GM21723 (cell line): ENCODE measurements around the gene NPHS2.

Experiments used
- ATAC-seq: cut with Tn5 transposase; IDR thresholded peaks from one replicate; pipeline ENCODE4 v1.9.1; 2021; ENCODE audit warnings: mild to moderate bottlenecking, moderate library complexity; ENCODE audit not compliant: unreplicated experiment

NPHS2 gene

DNA sequence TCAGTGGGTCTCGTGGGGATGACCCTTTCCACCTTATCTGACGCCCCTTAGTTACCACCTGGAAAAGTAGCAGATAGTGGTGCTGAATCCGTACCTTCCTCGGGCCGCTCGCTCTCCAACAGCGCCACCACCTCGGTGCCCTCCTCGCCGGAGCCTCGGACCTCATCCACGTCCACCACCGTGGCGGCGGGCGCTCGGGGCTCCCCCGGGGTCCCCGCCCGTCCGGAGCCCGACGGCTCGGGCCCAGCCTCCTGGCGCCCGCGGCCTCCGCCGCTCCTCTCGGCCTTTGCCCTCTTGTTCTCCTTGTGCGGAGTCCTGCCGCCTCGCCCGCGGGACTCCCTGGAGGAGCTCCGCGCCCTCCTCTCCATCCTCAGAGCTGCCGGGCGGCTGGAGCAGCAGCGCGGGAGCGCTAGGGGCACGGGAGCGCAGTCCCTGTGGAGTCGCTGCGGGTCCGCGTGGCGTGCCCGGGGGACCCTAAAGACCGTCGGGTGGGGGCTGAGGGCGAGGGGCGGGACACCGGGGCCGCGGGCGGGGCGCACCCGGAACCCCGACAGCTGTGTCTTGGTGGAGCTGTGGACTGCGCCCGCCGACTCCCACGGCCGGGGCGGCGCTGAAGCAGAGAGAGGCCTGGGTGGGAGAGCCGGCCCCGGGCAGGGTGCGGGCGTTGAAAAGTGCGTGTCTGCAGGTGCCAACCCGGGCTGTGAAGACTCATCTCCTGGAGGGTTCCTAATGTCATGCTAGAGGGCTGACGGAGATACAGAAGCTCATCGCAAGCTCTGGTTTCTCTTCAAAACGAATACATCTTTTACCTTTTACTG, at the start of gene NPHS2:
Gene NPHS2, minus strand, starts transcription at position 452 of the 818 bp plus-strand sequence. Its CDS starts 84 bp downstream, at position 368.
- no peak for ATAC-seq

DNA sequence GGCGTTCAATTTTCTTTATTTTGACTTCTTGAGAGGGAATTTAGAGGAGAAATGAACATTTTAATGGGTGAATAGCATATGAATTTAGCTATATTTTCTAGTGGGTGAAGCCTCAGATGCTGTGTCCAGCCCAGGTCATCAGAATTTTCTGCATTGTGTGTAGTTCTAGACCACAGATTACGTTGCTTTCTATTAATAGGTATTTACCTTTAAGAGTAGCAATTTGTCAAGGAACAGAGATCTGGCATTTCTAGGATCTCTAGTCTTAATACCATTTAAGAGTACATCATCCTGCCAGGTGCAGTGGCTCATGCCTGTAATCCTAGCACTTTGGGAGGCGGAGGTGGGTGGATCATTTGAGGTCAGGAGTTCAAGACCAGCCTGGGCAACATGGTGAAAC, 36.6 kb upstream of the NPHS2 start:
- no peak for ATAC-seq

DNA sequence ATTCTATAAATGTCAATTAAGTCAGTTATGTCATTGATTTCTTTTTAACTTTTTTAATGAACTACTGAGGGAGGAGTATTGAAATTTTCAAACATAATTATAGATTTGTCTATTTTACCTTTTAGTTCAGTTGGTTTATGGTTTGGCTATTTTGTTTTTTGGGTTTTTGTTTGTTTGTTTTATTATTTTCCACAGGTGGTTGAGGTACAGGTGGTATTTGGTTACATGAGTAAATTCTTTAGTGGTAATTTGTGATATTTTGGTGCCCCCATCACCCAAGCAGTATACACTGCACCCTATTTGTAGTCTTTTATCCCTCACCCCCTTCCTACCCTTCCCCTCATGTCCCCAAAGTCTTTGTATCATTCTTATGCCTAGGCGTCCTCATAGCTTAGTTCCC, 25.3 kb upstream of the NPHS2 start:
- no peak for ATAC-seq

DNA sequence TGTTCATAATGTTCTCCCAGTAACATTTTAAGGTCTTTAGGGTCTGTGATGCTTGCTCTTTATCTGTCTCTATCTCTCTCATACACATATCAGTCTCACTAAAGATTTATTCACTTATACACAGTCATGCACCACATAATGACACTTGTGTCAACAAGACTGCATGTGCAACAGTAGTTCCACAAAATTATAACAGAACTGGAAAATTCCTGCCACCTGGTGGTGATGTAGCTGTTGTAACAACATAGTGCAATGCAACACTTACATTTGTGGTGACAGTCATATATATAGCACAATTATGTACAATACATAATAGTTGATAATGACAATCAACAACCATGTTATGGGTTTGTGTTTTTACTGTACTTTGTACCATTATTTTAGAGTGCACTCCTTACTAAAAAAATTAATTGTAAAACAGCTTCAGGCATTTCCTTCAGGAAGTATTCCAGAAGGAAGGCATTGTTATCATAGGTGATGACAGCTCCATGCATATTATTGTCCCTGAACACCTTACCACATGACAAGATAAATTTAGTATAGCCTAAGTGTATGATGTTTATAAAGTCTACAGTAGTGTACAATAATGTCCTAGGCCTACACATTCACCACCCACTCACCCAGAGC, 24.0 kb upstream of the NPHS2 start:
- no peak for ATAC-seq

DNA sequence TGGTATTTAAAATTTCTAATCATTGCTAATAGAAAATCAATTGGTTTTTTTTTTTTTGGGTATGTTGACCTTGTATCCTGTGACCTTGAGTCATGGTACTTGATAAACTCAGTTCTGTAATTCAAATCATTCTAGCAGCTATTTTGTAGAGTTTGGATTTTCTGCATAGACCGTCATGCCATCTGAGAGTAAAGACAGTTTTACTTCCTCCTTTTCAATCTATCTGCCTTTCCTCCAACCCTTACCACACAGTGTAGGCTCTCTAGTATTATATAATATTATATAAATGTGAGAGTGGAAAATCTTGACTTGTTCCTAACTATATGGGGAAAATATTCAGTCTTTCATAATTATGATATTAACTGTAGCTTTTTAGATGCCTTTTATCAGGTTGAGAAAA, 22.9 kb upstream of the NPHS2 start:
- ATAC-seq, result no peak

DNA sequence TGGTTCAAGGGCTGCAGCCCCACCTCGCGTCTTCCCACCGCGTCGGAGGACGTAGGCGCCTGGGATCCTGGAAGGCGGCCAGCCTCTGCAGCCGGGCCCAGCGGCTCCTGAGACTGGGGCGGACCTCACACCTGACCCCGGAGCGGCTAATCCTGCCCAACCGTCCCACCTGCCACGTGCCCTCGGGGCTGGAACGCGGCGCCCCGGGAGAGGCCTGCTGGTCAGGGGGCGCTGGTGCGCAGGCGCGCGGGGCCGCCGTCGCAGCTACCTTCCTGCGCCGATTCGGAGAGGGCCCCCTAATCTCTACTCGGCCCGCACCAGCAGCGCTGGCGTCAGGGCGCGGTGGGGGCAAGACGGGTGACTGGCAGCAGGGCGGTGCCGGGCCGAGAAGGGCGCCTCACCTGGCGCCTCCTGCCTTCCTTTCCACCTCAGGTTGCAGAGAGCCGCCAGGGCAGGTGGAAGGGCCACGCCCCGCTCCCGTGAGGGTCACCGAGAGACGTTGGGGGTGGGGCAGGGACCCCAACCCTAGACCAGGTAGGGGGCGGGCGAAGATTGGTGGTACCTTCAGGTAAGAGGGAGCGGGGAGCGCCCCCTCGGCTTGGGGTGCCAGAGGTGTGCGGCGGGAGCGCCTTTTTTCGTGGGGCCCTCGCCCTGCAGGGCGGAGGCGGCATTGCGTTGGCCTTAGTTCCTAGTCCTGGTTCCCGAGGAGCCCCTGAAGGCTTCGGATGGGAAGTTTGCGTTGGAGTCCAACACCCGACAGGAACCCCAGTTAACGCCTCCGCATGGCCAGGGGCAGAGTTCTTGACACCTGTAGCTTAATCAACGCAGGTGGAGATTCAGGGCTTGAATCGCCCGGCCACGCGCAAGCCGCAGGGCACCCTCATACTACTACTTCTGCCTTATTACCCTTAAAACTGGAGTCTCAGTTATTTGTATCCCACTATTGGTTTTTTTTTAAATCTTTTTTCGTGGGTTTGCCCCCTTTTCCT, 16.1 kb upstream of the NPHS2 start, which contains the start of gene TDRD5:
Gene TDRD5, plus strand, starts transcription at position 241 of the 989 bp plus-strand sequence. CDS start 784 bp downstream, outside the sequence.
- ATAC-seq, result no peak

DNA sequence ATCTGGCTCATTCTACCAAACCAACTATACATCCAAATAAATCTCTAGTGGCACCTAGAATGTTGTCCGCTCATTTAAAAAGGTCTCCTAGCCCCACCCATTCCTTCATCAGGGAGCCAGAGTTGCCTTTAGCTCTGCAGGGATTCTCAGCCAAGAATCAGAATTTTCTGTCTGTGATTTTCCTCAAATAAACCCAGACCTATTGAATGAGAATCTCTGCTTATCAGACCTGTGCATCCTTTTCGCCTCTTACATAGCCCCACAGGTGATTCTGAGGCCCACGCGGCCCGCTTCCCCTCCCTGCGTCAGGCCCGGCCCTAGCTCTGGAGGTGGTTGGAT, 15.5 kb upstream of the NPHS2 start:
- ATAC-seq, result no peak

DNA sequence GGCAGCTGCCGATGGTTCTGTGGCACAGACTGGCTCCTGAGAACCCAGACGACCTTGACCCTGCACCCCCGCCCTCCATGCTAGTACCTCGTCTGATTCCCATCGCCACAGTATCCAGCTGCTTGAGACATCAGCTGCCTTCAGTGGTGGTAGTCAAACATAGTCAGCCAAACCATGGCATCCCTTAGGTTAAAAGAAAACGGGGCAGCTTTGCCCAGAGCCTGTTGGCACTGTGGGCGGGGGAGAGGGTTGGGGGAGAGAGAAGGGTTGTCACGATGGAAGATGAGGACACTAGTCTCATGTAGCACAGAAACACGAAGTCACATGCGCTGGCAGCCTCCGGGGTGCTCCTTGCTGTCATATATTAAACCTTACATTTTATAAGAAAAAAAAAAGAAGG, 14.9 kb upstream of the NPHS2 start:
- no peak for ATAC-seq

DNA sequence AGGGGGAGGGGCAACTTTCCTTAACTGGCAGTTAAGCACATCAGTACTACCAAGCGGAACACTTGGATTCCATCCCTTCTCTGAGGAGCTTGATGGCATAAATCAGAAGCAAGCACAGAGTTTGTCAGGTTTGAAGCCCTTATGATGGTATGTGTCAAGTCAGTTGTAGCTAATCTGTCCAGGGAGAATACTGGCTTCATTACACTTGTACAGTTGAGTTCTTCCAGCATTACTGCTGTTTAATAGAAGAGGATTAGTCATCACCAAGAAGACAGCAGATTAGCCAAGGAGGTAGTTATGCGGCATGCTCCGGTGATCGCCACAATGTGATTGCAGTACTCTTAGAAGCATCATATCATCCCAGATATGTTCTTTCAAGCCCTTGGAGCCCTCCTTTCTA, 13.8 kb upstream of the NPHS2 start:
- no peak for ATAC-seq

DNA sequence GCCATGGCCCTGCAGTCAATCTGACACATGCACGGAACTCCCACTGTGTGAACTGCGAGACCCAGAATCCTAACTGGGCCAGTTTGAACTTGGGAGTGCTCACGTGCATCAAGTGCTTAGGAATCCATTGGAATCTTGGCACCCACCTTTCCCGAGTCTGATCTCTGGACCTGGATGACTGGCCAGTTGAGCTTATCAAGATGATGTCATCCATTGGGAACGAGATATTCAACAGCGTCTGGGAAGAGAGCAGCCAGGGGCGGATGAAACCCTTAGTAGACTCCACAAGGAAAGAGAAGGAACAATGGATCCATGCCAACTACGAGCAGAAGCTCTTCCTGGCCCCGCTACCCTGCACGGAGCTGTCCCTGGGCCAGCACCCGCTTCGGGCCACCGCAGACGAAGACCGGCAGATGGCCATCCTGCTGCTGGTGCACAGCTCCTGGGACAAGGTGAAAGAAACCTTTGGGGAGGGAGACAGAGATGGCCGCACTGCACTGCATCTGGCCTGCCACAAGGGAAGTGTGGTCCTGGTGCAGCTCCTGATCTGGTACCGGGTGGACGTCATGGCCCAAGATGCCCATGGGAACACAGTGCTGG, 12.8 kb upstream of the NPHS2 start:
- no peak for ATAC-seq

DNA sequence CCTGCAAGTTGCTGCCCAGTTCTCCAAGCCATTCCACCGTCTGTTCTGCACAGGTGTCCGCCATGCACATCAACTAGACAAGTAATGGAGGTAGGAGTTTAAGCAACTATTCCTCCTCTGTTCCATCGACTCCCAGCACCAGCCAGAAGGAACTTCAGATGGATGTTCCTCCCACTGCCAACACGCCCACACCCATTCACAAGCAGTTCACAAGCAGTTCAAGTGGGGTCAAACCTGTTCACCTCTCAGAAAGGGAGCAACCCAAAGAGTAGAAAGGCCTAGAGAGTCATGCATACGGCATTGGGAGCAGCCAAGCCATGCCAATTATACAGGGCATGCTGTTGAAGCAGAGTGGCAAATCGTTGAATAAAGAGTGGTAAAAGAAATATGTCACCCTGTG, 11.6 kb upstream of the NPHS2 start:
- no peak for ATAC-seq

DNA sequence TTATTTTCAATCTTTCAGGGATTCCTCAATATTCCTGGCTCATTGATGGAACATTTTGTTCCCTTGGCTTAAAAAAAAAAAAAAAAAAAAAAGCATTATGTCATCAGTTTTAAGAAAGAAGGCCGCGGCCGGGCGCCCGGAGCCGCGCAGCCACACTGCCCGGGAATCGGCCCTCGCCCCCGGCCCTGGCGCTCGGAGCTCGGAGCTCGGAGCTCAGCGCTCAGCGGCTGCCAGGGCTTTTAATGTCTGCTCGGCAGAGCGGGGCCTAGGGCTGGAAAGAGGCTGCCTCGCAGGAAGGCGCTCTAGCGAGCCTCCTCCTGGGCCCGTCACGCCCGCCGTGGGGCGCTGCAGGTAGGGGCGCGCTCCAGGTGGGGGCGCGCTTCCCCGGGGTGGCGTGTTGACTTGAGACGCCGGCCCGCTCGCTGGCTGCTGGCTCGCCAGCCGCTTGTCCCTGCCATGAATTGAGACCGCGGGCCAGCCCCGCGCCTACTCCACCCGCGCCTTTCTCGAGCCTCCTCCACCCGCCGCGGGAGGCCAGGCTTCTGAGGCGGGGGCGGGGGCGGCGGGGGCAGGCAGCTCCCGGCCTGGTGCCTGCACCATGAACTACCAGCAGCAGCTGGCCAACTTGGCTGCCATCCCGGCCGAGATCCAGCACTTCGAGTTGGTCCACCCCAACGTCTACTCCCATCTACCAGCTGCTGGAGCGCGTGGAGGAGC, 10.5 kb upstream of the NPHS2 start:
- ATAC-seq, result no peak

DNA sequence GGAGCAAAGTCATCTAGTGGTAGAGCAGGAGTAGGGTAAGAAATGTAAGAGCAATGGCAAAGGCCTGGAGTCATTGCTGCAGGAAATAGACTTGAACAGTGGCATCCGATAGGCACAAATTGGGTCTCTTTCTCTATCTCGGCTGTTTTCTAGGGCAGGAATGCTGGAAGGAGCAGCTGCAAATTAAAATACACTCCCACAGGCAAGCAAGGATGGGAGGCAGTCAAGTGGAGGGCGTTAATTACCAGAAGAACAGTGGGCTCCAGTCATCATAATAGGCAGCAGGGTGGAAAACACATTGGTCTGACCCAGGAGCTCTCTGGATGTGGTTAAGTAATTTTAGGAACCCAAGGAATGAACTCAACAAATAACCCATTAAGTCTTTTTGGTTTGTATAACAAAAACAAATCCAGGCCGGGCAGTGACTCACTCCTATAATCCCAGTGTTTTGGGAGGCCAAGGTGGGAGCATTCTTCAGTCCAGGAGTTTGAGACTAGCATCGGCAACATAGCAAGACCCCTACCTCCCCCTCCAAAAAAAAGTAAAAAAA, 8.1 kb upstream of the NPHS2 start:
- ATAC-seq, result no peak

DNA sequence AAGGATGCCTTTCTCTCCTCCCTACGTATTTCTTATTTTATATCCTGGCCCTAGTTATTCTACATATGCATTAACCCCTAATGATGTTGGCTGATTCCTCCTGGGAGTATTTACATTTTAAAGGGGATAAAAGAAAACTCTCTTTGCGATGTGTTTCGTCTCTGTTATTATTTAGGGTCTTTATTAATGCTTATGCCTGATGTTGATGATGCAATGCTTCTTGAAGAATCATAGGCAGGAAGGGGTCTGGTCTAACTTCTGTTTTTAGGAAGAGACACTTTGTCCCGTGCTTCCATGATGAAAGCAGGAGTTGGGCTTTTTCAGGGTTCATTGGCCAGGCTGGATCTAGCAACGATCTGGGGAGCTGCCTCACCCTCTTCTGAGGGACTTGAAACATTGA, 761 bp upstream of the NPHS2 start:
- no peak for ATAC-seq

DNA sequence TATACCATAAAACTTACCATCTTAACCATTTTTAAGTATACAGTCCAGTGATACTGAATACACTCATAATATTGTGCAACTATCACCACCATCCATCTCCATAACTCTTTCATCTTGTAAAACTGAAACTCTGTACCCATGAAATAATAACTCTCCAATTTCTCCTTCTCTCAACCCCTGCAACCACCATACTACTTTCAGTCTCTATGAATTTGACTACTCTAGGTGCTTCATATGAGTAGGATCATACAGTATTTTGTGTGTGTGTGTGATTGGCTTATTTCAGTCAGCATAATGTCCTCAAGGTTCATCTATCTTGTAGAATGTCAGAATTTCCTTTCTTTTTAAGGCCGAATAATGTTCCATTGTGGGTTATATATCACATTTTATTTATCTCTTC, 17.7 kb downstream of the NPHS2 start:
- ATAC-seq, result no peak

DNA sequence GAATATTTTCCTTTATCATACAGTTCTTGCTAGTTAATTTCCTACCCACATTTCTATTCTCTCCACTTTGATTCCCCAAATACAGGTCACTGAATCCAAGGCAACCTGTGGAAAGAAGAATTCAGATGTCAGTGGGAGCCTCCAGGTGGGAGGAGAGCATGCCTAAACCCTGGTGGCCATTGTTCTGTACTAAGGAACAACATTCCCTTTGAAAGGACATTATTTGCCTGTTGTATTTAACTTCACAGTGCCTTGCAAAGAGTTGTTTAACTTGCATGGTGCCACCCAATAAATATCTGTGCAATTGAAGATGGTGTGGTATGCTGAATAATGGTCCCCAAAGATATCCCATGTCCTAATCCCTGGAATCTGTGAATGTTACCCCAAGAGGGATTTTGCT, 21.3 kb downstream of the NPHS2 start:
- ATAC-seq, result no peak

DNA sequence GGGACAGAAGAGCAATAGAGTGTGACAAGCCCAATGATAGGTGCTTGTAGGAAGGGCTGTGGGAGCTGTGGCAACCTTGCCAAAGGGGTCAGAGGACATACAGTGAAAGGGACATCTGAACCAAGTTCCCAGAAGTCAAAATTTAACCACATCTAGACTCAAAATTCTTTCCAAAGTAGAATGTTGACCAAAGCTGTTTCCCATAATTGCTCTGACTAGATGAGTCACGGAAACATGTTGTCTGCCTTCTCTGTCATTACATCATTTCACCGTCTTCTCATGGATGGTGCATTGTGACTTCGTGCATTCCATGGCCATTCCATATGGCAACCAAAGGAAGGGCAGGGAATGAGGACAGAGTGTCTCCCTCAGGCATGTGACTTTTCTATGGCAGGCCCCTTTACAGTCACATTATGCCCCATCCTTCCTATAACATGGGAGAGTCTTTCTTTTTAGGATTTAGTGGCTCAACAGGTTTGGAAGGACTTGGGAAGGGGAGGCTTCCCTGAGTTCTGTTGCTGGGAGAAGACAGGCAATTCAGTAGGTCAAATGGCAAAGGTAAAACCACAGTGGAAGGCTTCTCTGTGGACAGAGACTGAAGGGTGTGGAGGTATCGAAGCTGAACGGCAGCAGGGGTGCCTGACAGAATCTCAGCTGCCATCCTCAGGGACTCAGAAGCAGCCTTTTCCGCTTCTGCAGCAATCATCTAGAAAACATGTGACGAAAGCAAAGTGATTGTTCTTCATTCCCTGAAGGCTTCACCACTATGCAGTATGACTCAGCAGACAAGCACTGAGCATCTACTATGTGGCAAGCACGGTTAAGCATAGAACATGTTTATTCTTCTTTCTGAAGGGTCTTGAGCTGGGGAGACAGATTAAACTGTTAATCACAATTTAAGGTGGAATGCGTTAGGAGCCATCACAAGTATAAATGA, 24.7 kb downstream of the NPHS2 start:
- ATAC-seq, result no peak

DNA sequence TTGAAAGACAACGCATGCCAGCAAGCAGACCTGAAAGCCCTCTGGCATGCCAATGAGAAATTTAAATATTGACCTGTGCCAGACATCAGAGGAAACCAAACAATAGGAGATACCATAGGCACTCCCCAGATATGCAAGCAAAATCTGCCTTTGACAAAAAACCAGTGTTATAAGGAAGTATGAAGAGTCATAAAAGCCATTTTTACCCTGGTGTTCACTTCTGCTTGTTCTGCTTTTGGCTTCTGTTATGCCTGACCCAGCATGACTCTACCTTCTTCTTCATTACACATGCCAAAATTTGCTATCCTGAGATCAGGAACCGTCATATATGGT, 26.4 kb downstream of the NPHS2 start:
- ATAC-seq, result no peak
